HepG2 (cell line): ENCODE measurements around the gene LRATD1. TPM values are rescaled to one million over a fixed set of nuclear protein-coding genes. Genes with fewer than 3 reads are reported as not detected.

Experiments used
- ATAC-seq: fragments of 200-7000 bp; cut with Tn5 transposase; 3 replicates; pipeline ENCODE4 v1.9.1; 2020; ENCODE audit warnings: mild to moderate bottlenecking, moderate library complexity
- BruUV-seq: library from RNA; stranded (reverse); fragments of 400-500 nt; replicated peaks from 2 replicates; lab custom pipeline; 2021; lab: Mats Ljungman, UMichigan
- CTCF ChIA-PET: fragments of 300-600 bp; formaldehyde crosslinking; extraction: SDS; loops from one replicate; lab custom pipeline; 2021; ENCODE audit warnings: low total read pairs, inconsistent platforms, low intra/inter-chr PET ratio; lab: Yijun Ruan, JAX
- POLR2A ChIA-PET: fragments of 350-600 bp; sonication (Branson Sonifier 250); formaldehyde crosslinking; loops from one replicate; lab custom pipeline; 2020; ENCODE audit warnings: antibody characterized with exemption, inconsistent platforms; lab: Yijun Ruan, JAX
- DNase-seq: peaks from one replicate; pipeline ENCODE4 v3.0.0-alpha.2; 2015; ENCODE audit warnings: low spot score
- FAIRE-seq: peaks from 3 replicates; lab custom pipeline; 2011; peaks lifted over from hg19 to GRCh38; lab: Jason Lieb, UNC
- H2AFZ ChIP-seq: one replicate; pipeline ENCODE4 v1.6.1; 2011; ENCODE audit warnings: low read length, inconsistent platforms
- H3K27ac ChIP-seq: fragments of 300-600 bp; 3 replicates; pipeline ENCODE4 v1.8.0; 2011; ENCODE audit warnings: mixed run types, mild to moderate bottlenecking, mixed read lengths, low read length, inconsistent platforms; ENCODE audit not compliant: insufficient read depth; ENCODE audit errors: extremely low read length
- H3K27me3 ChIP-seq, 2 experiments: fragments of 200-600 bp in 1 of 2; 2 replicates in 1 of 2; 3 replicates in 1 of 2; pipeline versions ENCODE4 v1.6.0 to v1.8.0; 2011; ENCODE audit warnings: low read length in 2 of 2, mild to moderate bottlenecking in 2 of 2, moderate library complexity in 2 of 2, inconsistent platforms in 1 of 2; ENCODE audit not compliant: insufficient read depth in 2 of 2, control insufficient read depth in 1 of 2
- H3K36me3 ChIP-seq, 2 experiments: fragments of 200-600 bp in 1 of 2; replicated peaks in 1 of 2; 2 replicates in 1 of 2; 3 replicates in 1 of 2; pipeline versions ENCODE4 v1.5.1 to v1.8.0; 2011; ENCODE audit warnings: low read length in 2 of 2, inconsistent platforms in 1 of 2; ENCODE audit not compliant: insufficient read depth in 2 of 2, control insufficient read depth in 1 of 2
- H3K4me1 ChIP-seq: 2 replicates; pipeline ENCODE4 v1.5.1; 2012; ENCODE audit warnings: low read length, inconsistent platforms; ENCODE audit not compliant: insufficient read depth
- H3K4me2 ChIP-seq: 2 replicates; pipeline ENCODE4 v1.6.0; 2011; ENCODE audit warnings: low read depth, low read length, inconsistent platforms
- H3K4me3 ChIP-seq, 3 experiments: fragments of 200-600 bp in 1 of 3; sonication (generic), shearing (Covaris generic) in 1 of 3; replicated peaks in 1 of 3; 2 replicates each; pipeline ENCODE4 v1.5.1; 2011 to 2016; ENCODE audit warnings: low read length in 3 of 3, inconsistent platforms in 2 of 3, low read depth in 2 of 3, mild to moderate bottlenecking in 2 of 3, control low read depth in 1 of 3, mixed read lengths in 1 of 3; ENCODE audit not compliant: insufficient read depth in 1 of 3
- H3K79me2 ChIP-seq: one replicate; pipeline ENCODE4 v1.6.1; 2011; ENCODE audit warnings: low read length, inconsistent platforms; ENCODE audit not compliant: insufficient read depth
- H3K9ac ChIP-seq: 2 replicates; pipeline ENCODE4 v1.6.0; 2011; ENCODE audit warnings: mild to moderate bottlenecking, low read depth, low read length, inconsistent platforms; ENCODE audit not compliant: insufficient read depth
- H3K9me3 ChIP-seq: 2 replicates; pipeline ENCODE4 v1.5.1; 2012; ENCODE audit warnings: mild to moderate bottlenecking, low read length
- H4K20me1 ChIP-seq: 2 replicates; pipeline ENCODE4 v1.6.0; 2011; ENCODE audit warnings: inconsistent platforms, mild to moderate bottlenecking, low read length, moderate library complexity; ENCODE audit not compliant: insufficient read depth
- CEBPB ChIP-seq: IDR thresholded peaks from 2 replicates; pipeline ENCODE4 v1.6.1; 2011; ENCODE audit warnings: low read depth, low read length, improper control_type of control experiment, borderline replicate concordance
- HMG20A ChIP-seq: IDR thresholded peaks from 2 replicates; pipeline ENCODE4 v1.6.1; 2016; ENCODE audit warnings: borderline replicate concordance
- PATZ1 ChIP-seq: sonication (generic); formaldehyde crosslinking; IDR thresholded peaks from 2 replicates; pipeline ENCODE4 v1.4.0; 2020; ENCODE audit warnings: missing genetic modification reagents
- TCF12 ChIP-seq, 2 experiments: fragments of 450-650 bp in 1 of 2; sonication (generic) in 1 of 2; formaldehyde crosslinking in 1 of 2; IDR thresholded peaks; 2 replicates each; pipeline versions ENCODE4 v1.6.1 to v1.8.0; 2017 to 2022; ENCODE audit warnings: antibody characterized with exemption in 1 of 2, mild to moderate bottlenecking in 1 of 2, missing genetic modification reagents in 1 of 2, moderate library complexity in 1 of 2
- XBP1 ChIP-seq: sonication (generic); formaldehyde crosslinking; IDR thresholded peaks from 2 replicates; pipeline ENCODE4 v1.5.0; 2020; ENCODE audit warnings: missing genetic modification reagents
- ZNF431 ChIP-seq: sonication (generic); formaldehyde crosslinking; IDR thresholded peaks from 2 replicates; pipeline ENCODE4 v1.9.0; 2022; ENCODE audit warnings: missing genetic modification reagents, low read depth, mild to moderate bottlenecking, borderline replicate concordance
- ZNF792 ChIP-seq: IDR thresholded peaks from 2 replicates; pipeline ENCODE4 v1.6.1; 2016
- WGBS: methylation state at CpG from one replicate; pipeline ENCODE4 v1.1.6; 2017; ENCODE audit warnings: low lambda C conversion rate; 5-methylcytosine and 5-hydroxymethylcytosine counted together
- in situ Hi-C: cut with HindIII; loops from 2 replicates; pipeline ENCODE4 v1.10.0; 2017; ENCODE audit warnings: low pct_unique_long_range_greater_than_20kb; ENCODE audit not compliant: extremely low pct_ligation_motif_present
- intact Hi-C: fragments of 100-400 bp; cut with micrococcal nuclease; formaldehyde crosslinking; loops from one replicate; pipeline ENCODE4 v1.10.0; 2022; ENCODE audit not compliant: unreplicated experiment
- polyA plus RNA-seq, 8 experiments: library from polyadenylated mRNA; depleted of rRNA in 3 of 8; stranded (reverse) in 7 of 8; unstranded in 1 of 8; fragments of >200 nt; fragmentation: Illumina TruSeq in 4 of 8; extraction: Trizol in 4 of 8; gene quantifications; 2 replicates each; pipeline versions ENCODE4 v1.2.1 to v1.2.3, GENCODE V29; 2011 to 2016; ENCODE audit warnings: low read depth in 4 of 8, missing spikeins in 1 of 8, mixed read lengths in 1 of 8; ENCODE audit not compliant: insufficient read depth in 1 of 8
- total RNA-seq, 5 experiments: library from RNA; depleted of rRNA; stranded (reverse); fragments of >200 nt; fragmentation: Illumina TruSeq; extraction: Trizol; gene quantifications; 2 replicates each; pipeline ENCODE4 v1.2.3, GENCODE V29; 2016; ENCODE audit warnings: low read depth in 1 of 5

Gene LRATD1
- total and polyA plus RNA-seq, 2 of the 13 experiments (the other 11 are each of a cell fraction or from before 2014, with no cell fraction given) = 0.07 TPM; not detected in 1

DNA sequence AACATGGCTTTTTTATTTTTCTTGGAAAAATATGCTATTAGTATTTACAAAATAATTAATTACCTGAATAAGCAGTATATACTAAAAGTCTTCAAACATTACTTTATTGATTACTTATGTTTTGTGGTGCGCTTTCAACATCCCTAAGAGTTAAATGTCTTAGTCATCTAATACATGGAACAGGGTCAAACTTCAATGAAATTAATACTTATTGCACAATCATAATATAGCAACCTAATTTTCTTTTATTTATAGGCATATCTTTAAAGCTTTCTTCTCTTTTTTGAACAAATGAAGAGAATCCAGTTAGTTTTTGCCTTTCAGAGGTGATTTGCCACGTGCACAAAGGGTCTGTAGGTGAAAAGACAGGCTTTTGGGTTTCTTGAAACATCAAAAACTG is 6.0 kb downstream of the LRATD1 start:
- Histone ChIP-seq H3K4me2 (no peak overlapping the region), H3K4me1 (no peaks in the 10 kb centered on the region), H2AFZ (no peak overlapping the region), H3K4me3 (no peak overlapping the region), H3K9me3 (no peaks in the 10 kb centered on the region), H3K36me3 (no peaks in the 10 kb centered on the region), H3K27ac (no peak overlapping the region), H3K79me2 (no peaks in the 10 kb centered on the region), H4K20me1 (no peaks in the 10 kb centered on the region), H3K27me3 (peaks cover 3 to 26% of the 10 kb centered on the region in 2 experiments; a peak in 3 of 5 replicates), H3K9ac (no peak overlapping the region)
- CTCF ChIA-PET = no interaction called here
- no peak for ATAC-seq
- in situ Hi-C loops (loop anchor here (25.0 kb wide), 1 partner anchor 949 kb away; the partner anchor contains the start of gene DDX1), intact Hi-C loops (loop anchor here (10.0 kb wide), 1 partner anchor 266 kb away; no protein-coding TSS in a partner anchor)
- BruUV-seq = no TSS peak
- 21% methylated on average over 2 of the region's 2 CpGs for WGBS
- FAIRE-seq = no peak
- DNase-seq = no peak
- TF ChIP-seq ZNF792 (CRISPR knock-in tag) (no peak), CEBPB (peak; percentile 74; the same call in 1 of the 2 replicates)
- POLR2A ChIA-PET = no interaction called here

- in situ Hi-C loops (loop anchor here (25.0 kb wide), 1 partner anchor 946 kb away; the partner anchor contains the start of gene DDX1), intact Hi-C loops (no loop called here)
- peaks cover 0 to 4% of the 10 kb centered on the region in 2 experiments; a peak in 1 of 5 replicates for H3K27me3 ChIP-seq
- H3K9me3 ChIP-seq = no peaks in the 10 kb centered on the region
- no peak overlapping the region for H3K9ac ChIP-seq
- H3K4me1 ChIP-seq = no peaks in the 10 kb centered on the region
- H3K4me2 ChIP-seq = no peak overlapping the region
- no peak overlapping the region for H3K27ac ChIP-seq
- H2AFZ ChIP-seq = no peak overlapping the region
- no peaks in the 10 kb centered on the region for H4K20me1 ChIP-seq
- CTCF ChIA-PET = no interaction called here
- no peaks in the 10 kb centered on the region for H3K79me2 ChIP-seq
- ATAC-seq (no peak), DNase-seq (no peak), FAIRE-seq (no peak)
- POLR2A ChIA-PET = no interaction called here
- TF ChIP-seq ZNF431 (CRISPR knock-in tag) (no peak), HMG20A (CRISPR knock-in tag) (no peak), TCF12 (IDR thresholded peaks at IDR 0.05) (no peak), TCF12 (CRISPR knock-in tag; IDR thresholded peaks at IDR 0.05) (no peak), PATZ1 (CRISPR knock-in tag) (no peak), XBP1 (CRISPR knock-in tag) (no peak)
- no TSS peak for BruUV-seq
- no peaks in the 10 kb centered on the region for H3K36me3 ChIP-seq
- WGBS = 1% methylated on average over 4 of the region's 4 CpGs
- H3K4me3 ChIP-seq = no peak overlapping the region
These were observed 8.6 kb downstream of the LRATD1 start for GRCh38 chr2:14641116-14641515.
